HG03175 (cell line): ENCODE results near the gene PIGBOS1.

Source experiments
- ATAC-seq: cut with Tn5 transposase; IDR thresholded peaks from one replicate; pipeline ENCODE4 v1.9.1; 2021; ENCODE audit warnings: mild to moderate bottlenecking, moderate library complexity; ENCODE audit not compliant: unreplicated experiment

The PIGBOS1 gene

DNA sequence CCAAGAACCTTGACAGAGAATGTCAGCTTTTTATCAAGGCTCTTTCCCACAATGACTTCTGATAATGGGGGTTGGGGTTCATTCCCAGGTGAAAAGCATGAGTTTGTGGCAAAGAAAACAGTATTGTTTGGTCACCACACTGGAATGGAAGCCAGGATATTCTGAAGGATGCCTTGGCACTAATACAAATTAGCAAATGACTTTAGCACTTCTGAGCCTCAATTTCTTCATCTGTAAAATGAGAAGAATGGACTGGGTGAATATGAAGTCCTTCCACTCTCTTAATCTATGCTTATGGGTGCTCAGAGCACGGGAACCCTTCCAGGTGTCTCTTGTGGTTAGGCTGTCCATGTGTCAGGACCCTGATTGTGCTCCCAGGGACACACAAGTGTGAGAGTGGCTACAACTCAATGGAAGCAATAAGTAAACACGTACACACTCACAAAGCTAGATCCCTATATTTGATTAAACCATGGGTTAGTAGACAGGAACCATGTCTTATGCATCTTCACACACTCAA is 50.7 kb downstream of the PIGBOS1 start:
- ATAC-seq = no peak

- ATAC-seq = peak; percentile 95
Measured at GRCh38 chr15:55267401-55268175, 51.3 kb downstream of the PIGBOS1 start.
